NCI-H1092 treated with DMSO at 0.1 percent for 48 hours (cell line): Measurements from ENCODE around the gene LRRC26.
"Not testable (repeated sequence)": the region's sequence is repeated elsewhere in the genome, so short reads cannot be mapped to it uniquely, and the experiment has no call there.

Source experiments
- DNase-seq: peaks from one replicate; lab custom pipeline; 2025; lab: John Stamatoyannopoulos, UW

The LRRC26 gene

GRCh38 chr9:137135154-137135553 is 34.7 kb downstream of the LRRC26 start:
- DNase-seq: not testable (repeated sequence)

- DNase-seq: no peak
These were observed 35.7 kb downstream of the LRRC26 start for GRCh38 chr9:137134191-137134590.

DNA sequence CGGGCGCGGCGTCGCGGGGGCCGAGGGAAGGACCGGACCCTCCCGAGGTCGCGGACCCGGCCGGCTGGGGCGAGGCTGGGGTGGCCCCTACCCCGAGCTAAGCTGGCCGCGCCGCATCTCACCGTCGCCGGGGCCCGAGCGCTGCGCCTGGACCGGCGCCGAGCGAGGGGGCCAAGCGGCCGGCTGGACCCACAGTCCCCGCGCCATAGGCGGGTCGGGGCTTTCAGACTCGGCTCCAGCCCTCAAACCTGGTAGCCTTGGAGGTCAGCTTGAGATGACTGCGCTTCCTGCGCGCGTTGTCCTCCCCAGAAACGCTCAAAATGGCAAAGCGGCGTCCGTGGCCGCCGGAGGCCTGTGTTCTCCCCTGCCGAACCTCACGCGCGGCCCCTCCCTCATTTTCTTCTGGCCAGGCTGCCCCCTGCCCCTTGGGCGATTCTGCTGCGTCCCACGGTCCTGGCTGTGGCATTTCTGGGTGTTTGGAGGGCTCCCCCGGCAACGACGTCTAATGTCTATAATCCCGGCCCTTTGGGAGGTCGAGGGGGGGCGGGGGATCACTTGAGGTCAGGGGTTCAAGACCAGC is 39.6 kb downstream of the LRRC26 start:
- DNase-seq: no peak

DNA sequence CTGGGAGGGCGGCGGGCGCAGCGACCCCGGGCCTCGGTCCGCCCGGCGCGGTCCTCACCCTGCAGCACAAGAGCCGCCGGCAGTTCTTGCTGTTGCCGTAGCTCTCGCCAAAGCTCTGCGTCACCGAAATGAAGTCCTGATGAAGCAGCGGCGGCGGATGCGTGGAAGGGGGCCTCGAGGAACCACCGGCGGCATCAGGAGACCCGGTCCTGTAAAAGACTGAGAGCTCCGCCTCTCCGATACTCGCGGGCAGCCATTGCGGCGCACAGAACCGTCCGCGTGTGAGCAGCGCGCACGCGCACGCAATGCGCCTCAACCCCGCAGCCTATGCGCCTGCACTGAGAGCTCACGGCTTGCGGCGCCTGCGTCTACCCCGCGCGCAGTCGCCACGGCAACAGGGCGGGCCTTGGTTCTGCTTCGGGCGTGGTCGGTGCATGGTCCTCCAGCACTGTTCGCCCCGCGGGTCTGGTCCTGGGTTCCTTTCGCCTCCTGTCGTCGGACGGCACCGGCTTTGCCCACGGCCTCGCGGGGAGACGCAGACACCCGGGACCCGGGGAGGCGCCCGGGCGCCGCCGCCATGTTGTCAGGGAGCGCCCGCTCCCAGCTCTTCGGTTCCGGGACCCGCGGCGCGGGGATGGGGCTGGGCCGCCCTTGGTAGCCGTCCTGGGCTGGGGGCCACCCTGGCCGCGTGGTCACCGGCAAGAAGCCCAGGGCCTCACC is 40.2 kb downstream of the LRRC26 start:
- DNase-seq: peak; percentile 89

DNA sequence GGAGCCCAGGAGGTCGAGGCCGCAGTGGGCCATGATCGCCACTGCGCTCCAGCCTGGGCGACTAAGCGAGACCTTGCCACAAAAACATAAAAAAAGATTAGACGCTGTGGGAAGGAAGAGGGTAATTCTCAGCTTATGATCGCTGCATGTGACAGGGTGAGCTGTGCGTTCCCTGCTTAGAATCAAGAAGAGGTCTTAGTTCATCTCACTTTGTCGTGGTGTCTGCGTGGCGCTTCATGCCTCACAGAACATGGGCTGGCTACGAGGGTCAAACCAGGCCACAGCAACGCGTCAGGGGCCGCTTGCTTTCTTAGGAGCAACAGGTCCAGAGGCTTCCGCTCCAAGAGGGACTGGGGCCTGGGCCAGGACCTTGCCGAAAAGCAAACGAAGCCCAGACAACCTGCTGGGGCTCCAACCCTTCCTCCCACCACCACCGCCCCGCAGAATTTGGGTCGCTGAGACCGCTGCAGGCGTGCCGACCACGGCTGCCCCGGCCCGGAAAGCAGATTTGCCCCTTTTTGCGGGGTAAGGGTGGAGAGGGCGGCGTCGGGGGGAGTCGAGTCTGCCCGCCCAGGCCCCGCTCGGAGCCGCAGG is 40.9 kb downstream of the LRRC26 start:
- DNase-seq: no peak

DNA sequence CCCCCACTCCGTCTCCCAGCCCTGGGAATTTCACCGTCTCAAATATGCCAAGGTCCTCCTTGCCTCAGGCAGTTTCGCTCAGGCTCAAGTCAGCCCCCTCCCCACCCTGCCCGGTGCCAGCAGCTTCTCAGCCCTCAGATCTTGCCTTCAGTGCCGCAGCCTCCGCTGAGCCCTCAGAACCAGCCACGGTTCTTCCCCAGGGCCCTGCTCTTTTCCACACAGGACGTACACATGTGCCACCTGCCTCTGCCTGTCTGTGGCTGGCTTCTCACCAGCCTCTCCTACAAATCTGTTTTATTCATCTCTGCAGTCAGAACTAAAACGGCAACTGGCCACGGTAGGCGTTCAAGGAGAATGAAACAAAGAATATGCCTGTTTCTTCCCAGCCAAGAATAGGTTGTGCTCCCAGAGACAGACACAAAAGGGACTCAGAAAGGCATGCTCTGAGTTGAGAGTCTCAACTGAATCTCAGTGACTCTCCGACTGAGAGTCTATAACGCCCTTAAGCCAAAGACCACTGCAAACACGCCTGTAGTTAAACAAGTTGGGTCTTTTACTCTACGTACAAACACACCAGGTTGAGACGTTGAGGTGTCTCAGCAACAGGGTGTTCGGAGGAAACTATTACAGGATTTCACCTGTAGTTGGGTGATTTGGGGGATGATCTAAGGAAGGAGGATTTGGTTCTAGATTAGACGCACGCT is 41.5 kb downstream of the LRRC26 start:
- no peak for DNase-seq

DNA sequence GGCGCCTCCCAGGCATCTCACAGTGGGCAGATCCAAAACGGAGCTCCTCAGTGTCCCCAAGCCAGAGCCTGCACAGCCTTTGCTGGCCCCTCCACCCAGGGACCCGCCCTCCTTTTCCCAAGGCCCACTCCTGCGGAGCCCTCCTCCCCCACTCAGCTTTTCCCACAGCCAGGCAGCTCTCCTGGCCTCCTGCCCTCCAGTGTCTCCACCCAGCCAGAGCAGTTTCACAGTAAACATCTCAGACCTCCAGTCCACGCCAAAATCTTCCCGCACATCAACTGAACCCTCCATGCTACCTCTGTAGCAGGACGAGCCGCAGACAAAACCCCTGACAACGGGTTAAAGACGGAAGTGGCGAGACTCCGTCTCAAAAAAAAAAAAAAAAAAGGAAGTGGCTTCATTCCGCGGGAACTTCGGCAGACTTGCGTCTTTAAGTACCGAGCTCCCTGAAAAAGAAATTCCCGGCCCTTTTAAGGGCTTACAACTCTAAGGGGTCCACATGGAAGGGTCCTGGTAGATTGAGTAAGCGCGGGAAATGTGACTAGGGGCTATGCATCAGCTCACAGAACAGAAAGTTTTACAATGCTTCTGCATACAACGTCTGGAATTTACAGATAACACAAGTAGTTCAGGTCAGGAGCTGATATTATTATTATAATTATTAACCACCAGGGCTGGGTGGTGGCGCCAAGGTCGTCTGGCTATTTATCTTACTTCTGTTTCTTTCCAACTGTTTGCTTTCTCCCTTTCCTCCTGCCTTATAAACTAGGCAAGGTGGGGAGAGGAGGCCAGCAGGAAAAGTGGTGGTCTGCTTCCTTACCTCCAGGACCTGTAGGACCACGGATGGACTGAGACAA is 42.3 kb downstream of the LRRC26 start:
- DNase-seq: no peak

DNA sequence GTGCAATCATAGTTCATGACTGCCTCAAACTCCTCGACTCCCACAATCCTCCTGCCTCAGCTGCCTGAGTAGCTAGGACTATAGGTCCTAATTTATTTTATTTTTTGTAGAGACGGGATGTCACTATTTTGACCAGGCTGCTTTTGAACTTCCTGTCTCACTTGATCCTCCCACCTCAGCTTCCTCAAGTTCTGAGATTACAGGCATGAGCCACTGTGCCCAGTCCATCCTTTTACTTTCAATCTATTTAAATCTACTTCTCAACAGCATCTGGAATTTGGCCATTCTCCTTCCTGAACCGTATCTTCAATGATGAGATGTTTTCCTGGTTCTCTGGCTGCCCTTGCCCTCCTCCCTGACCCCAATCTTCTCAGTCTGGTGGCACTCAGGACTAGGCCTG is 43.1 kb downstream of the LRRC26 start:
- DNase-seq: no peak

- not testable (repeated sequence) for DNase-seq
These were observed 45.8 kb downstream of the LRRC26 start for GRCh38 chr9:137123952-137124462.

- no peak for DNase-seq
These were observed 46.4 kb downstream of the LRRC26 start for GRCh38 chr9:137123468-137123837.

GRCh38 chr9:137122796-137123467 is 46.9 kb downstream of the LRRC26 start:
- not testable (repeated sequence) for DNase-seq

GRCh38 chr9:137121927-137122795 is 47.7 kb downstream of the LRRC26 start:
- DNase-seq: not testable (repeated sequence)
